Measurements from ENCODE around the gene ALDOC.
"Not testable (repeated sequence)": the region's sequence is repeated elsewhere in the genome, so short reads cannot be mapped to it uniquely, and the experiment has no call there.

ALDOC gene

GRCh38 chr17:28576758-28577465 is at the start of gene ALDOC:
TSS of gene ALDOC (minus strand) at chr17:28576895. CDS start at chr17:28575532, 1,363 bp downstream.
- DNase-seq, result peak; percentile 33 to 98 (median 90)

GRCh38 chr17:28624148-28624547 is 47.5 kb upstream of the ALDOC start:
- no peak for DNase-seq

GRCh38 chr17:28623696-28624095 is 47.0 kb upstream of the ALDOC start:
- no peak for DNase-seq

GRCh38 chr17:28622186-28622585 is 45.5 kb upstream of the ALDOC start:
- no peak for DNase-seq

GRCh38 chr17:28620010-28620409 is 43.3 kb upstream of the ALDOC start:
- DNase-seq, result no peak

- DNase-seq, result no peak
These were observed 41.8 kb upstream of the ALDOC start for GRCh38 chr17:28618464-28618863.

GRCh38 chr17:28616281-28616680 is 39.6 kb upstream of the ALDOC start:
- DNase-seq, result no peak

- no peak for DNase-seq
These were observed 38.7 kb upstream of the ALDOC start for GRCh38 chr17:28615260-28615940.

- DNase-seq, result peak in 24 of 51 donors; percentile 1 to 65 (median 14)
These were observed 37.3 kb upstream of the ALDOC start, which contains the start of gene RSKR for GRCh38 chr17:28613931-28614381. TSS of gene RSKR (minus strand) at chr17:28614185. CDS start at chr17:28614161, 24 bp downstream.

GRCh38 chr17:28612936-28613872 is 36.5 kb upstream of the ALDOC start:
- peak in 20 of 51 donors; percentile 1 to 51 (median 16) for DNase-seq

- no peak for DNase-seq
These were observed 35.8 kb upstream of the ALDOC start for GRCh38 chr17:28612531-28612930.

- no peak for DNase-seq
These were observed 33.7 kb upstream of the ALDOC start for GRCh38 chr17:28610376-28610775.

GRCh38 chr17:28604031-28604430 is 27.3 kb upstream of the ALDOC start:
- DNase-seq, result not testable (repeated sequence)

GRCh38 chr17:28599311-28600184 is 22.9 kb upstream of the ALDOC start:
- DNase-seq, result peak in 24 of 51 donors; percentile 8 to 80 (median 37)

- DNase-seq, result peak in 50 of 51 donors; percentile 27 to 92 (median 82)
These were observed 22.2 kb upstream of the ALDOC start, which contains the start of gene SPAG5 for GRCh38 chr17:28598799-28599310. TSS of gene SPAG5 (minus strand) at chr17:28599025. CDS start at chr17:28598946, 79 bp downstream.

GRCh38 chr17:28598389-28598788 is 21.7 kb upstream of the ALDOC start:
- no peak for DNase-seq

GRCh38 chr17:28597606-28598383 is 21.1 kb upstream of the ALDOC start:
- DNase-seq, result no peak

GRCh38 chr17:28592260-28592659 is 15.6 kb upstream of the ALDOC start:
- no peak for DNase-seq

GRCh38 chr17:28585851-28586250 is 9.2 kb upstream of the ALDOC start:
- DNase-seq, result no peak
